WI38 (cell line): ENCODE data around the gene MEGF11.

Experiments used
- H3K4me3 ChIP-seq: 2 replicates; pipeline ENCODE4 v1.5.1; 2011; ENCODE audit warnings: low read depth, mild to moderate bottlenecking, control low read depth, low read length
- TF ChIP-seq, protein P1 (sequence below): IDR thresholded peaks from 2 replicates; pipeline ENCODE4 v1.5.1; 2012; ENCODE audit warnings: low read depth, mild to moderate bottlenecking, control low read depth, low read length

MEGF11 gene

DNA sequence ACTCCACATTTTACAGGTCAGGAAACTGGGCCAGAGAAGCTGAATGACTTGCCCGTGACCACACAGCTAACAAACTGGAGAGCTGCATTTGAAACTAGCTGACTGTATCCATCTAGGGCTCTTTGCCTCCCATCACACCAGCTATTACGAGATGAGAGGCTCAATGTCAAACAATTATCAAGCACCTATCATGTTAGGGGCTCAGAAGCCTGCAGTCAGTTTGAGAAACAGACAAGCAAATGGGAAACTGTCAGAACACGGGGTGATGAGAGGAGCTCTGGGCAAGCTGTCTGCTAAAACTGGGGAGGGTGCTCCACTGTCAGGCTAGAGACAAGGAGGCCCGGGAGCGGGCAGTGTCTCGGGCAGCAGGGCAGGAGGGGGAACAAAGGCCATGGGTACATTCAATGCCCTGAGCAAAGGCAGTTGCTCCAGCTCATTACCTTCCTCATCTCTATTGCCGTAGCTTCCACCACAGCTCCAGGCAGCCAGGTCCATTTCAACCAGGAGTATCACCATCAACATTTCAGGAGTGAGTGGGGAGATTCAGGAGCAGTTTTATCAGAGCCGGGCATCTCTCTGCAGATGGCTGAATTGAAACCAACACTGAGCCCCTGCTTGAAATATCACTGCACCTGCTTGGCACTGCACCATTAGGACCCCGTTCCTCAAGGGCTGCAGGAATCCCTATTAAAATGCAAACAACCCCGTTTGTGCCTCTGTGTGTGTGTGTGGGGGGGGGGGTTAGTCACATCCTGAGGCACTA is 261.6 kb downstream of the MEGF11 start:
- TF ChIP-seq, protein P1, sequence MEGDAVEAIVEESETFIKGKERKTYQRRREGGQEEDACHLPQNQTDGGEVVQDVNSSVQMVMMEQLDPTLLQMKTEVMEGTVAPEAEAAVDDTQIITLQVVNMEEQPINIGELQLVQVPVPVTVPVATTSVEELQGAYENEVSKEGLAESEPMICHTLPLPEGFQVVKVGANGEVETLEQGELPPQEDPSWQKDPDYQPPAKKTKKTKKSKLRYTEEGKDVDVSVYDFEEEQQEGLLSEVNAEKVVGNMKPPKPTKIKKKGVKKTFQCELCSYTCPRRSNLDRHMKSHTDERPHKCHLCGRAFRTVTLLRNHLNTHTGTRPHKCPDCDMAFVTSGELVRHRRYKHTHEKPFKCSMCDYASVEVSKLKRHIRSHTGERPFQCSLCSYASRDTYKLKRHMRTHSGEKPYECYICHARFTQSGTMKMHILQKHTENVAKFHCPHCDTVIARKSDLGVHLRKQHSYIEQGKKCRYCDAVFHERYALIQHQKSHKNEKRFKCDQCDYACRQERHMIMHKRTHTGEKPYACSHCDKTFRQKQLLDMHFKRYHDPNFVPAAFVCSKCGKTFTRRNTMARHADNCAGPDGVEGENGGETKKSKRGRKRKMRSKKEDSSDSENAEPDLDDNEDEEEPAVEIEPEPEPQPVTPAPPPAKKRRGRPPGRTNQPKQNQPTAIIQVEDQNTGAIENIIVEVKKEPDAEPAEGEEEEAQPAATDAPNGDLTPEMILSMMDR: no peak
- no peak overlapping the region for H3K4me3 ChIP-seq

DNA sequence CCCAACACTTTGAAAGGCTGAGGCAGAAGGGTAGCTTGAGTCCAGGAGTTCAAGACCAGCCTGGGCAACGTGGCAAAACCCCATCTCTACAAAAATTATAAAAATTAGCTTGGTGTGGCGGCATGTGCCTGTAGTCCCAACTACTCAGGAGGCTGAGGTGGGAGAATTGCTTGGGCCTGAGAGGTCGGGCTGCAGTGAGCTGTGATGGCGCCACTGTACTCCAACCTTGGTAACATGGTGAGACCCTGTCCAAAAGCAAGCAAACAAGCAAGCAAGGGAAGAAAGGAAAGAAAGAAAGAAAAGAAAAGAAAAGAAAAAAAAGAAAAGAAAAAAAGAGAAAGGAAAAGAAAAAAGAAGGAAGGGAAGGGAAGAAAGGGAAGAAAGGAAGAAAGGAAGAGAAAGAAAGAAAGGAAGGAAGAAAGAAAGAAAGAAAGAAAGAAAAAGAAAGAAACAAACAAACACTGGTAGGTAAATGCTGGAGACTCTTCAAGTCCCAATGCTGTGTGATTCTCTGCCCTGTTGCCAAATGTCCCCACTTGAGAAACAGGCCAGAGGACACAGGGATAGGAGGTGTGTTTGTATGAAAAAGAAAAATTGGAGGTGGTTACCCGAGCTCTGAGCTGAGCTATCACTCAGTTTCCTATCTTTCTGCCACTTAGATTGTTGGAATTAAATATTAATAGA is 263.1 kb downstream of the MEGF11 start:
- TF ChIP-seq, protein P1: no peak
- H3K4me3 ChIP-seq: no peak overlapping the region

DNA sequence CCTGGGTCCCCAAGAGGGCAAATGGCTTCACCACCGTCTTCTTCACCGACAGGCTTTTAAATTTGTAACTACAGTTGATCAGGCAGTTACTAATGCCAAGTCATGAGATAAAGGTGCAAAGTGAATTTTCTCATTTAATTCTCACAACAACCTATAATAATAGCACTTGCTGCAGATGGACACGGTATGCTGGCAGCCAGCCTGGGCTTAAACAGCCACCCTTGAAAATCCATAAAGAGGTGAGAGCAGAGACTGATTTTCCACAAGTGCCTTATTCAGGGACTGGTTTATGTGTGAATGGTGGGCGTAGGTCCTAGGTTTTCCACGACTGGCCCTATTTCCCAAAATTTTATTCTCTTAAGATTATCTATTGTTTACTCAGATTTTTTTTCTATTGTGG is 266.4 kb downstream of the MEGF11 start:
- TF ChIP-seq, protein P1: no peak
- no peak overlapping the region for H3K4me3 ChIP-seq

DNA sequence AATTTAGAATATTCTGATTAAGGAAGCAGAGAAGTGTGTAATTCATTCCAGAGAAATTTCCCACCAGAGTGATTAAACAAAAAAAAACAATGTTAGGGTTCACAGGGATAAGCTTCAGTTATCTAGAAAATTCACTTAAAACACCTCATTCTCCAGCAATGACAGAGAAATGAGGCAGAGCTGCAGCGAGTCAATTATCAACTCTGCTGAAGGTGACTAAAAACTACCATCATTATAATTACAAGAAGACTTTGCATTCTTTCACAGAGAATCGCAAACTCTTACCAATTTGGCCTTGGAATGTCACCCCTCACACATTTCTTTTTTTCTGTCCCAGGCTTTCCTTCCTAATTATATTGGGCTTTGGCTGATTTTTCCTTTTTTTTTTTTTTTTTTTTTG is 267.1 kb downstream of the MEGF11 start:
- H3K4me3 ChIP-seq: no peak overlapping the region
- TF ChIP-seq, protein P1: no peak

DNA sequence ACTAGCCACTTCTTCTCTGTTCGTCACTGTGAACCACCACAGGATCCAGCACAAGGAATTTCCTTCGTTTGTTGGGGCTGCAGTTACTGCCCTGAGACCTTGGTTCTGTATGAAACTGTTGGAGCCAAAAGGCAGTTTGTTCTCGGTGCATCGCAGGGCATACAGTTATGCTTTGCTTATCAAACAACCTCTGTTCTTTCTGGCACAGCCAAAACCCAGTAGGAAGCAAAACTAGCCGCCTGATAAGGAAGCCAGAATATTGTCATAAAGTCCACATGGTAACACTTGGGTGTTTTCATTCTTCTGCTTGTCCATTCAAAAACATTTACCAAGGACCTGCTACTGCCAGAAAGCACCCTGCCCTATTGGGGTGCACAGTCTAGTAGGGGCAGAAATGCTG is 268.2 kb downstream of the MEGF11 start:
- TF ChIP-seq, protein P1: no peak
- no peak overlapping the region for H3K4me3 ChIP-seq

DNA sequence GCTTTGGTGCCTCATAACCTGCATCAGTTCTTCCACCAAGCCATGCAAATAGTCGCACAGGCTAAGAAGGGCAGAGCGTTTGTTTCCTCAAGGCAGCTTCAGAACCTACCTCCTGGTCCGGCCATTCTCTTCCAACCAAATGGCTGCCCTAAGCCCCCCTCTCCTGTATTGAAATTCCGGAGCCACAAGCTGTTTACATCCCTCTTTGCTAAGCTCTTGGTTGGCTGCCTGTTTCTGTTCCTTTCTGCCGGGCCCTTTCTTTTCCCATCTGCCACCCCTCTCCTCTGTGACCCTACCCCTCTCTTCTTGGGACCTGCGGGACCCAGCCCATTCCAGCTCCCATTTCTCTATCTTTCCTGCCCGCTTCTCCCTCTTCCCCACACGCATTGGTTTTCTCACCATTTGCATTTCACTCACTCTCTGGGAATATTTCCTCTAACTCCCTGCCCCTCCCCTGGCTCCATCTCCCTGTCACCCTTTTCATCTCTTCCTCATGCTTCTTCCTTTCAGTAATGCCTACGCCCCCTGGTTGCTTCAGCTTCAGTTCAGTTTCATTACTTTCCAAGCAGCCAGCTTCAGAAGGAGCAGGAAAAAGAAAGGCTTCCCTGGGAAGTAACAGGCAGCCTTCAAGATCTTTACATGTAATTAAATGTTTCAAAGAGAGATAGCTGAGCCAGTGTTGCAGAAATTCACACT is 270.8 kb downstream of the MEGF11 start:
- TF ChIP-seq, protein P1: no peak
- no peak overlapping the region for H3K4me3 ChIP-seq
